Motor neuron (in vitro differentiated cells): ENCODE results near the gene COL4A6. TPM values are rescaled to one million over a fixed set of nuclear protein-coding genes. Genes with fewer than 3 reads are reported as not detected.

Source experiments
- ATAC-seq, 8 experiments: fragments of 200-7000 bp; cut with Tn5 transposase; replicated peaks in 6 of 8; 2 replicates each; pipeline ENCODE4 v1.8.0; 2021; ENCODE audit warnings: mild to moderate bottlenecking in 8 of 8, moderate library complexity in 8 of 8
- H3K27ac ChIP-seq, 2 donors: fragments of 250-450 bp; sonication (Bioruptor Pico); 2 replicates each; pipeline ENCODE4 v1.9.0; 2021; ENCODE audit warnings: antibody characterized with exemption in 2 of 2, mild to moderate bottlenecking in 2 of 2, moderate library complexity in 1 of 2
- H3K4me1 ChIP-seq, 2 donors: fragments of 250-450 bp; sonication (Bioruptor Pico); replicated peaks in 1 of 2; 2 replicates each; pipeline ENCODE4 v1.6.1; 2021; ENCODE audit warnings: antibody characterized with exemption in 2 of 2, mild to moderate bottlenecking in 2 of 2, moderate library complexity in 1 of 2
- H3K4me3 ChIP-seq, 5 donors: fragments of 250-450 bp; sonication (Bioruptor Pico); 2 replicates each; pipeline ENCODE4 v1.9.0; 2021; ENCODE audit warnings: antibody characterized with exemption in 5 of 5, mild to moderate bottlenecking in 5 of 5, moderate library complexity in 4 of 5
- WGBS, 10 experiments: fragments of 450-650 bp; shearing (Covaris generic); methylation state at CpG; one replicate each; pipeline ENCODE4 v1.0.0; 2022; 5-methylcytosine and 5-hydroxymethylcytosine counted together
- in situ Hi-C, 9 experiments: fragments of 400-800 bp; cut with MboI; loops; one replicate each; pipeline ENCODE4 v1.15.0; 2021; ENCODE audit warnings: low sequenced_read_pairs in 9 of 9, low pct_unique_long_range_greater_than_20kb in 2 of 9; ENCODE audit not compliant: unreplicated experiment in 9 of 9
- total RNA-seq, 8 experiments: library from RNA; unstranded; fragments of 300-600 nt; gene quantifications; 2 replicates each; pipeline versions ENCODE4 v1.2.3 to v1.2.4, GENCODE V29; 2022

Gene COL4A6
- total RNA-seq, 8 experiments from 2014 or later, result 0.76 to 16.2 (median 1.4) TPM

DNA sequence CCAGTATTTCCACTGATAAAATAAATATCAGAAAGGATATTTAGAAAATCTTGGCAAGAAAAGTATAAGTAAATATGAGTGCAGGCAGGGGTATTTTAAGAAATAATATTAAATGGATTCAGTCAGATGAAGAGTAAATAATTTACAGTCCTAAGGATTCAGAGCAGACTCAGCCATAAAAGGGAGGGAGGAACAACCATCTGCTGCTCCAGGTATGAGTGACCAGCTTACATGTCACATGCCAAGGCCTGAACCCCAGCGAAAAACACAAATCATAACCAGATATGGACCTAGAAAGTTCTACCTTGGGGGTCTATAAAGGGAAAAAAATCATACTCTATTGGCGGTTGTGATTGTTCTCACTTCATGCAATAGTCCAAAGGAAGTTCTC lies 166.8 kb downstream of the COL4A6 start:
- Histone ChIP-seq H3K4me3 (no peak overlapping the region), H3K27ac (no peak overlapping the region), H3K4me1 (no peaks in the 10 kb centered on the region)
- in situ Hi-C loops, result no loop called here
- WGBS, 10 experiments, result 0 to 100% (median 20%) methylated on average over 1 to 2 of the region's 2 CpGs; no CpG with 5 or more reads in 7 of the 10 experiments
- no peak for ATAC-seq

DNA sequence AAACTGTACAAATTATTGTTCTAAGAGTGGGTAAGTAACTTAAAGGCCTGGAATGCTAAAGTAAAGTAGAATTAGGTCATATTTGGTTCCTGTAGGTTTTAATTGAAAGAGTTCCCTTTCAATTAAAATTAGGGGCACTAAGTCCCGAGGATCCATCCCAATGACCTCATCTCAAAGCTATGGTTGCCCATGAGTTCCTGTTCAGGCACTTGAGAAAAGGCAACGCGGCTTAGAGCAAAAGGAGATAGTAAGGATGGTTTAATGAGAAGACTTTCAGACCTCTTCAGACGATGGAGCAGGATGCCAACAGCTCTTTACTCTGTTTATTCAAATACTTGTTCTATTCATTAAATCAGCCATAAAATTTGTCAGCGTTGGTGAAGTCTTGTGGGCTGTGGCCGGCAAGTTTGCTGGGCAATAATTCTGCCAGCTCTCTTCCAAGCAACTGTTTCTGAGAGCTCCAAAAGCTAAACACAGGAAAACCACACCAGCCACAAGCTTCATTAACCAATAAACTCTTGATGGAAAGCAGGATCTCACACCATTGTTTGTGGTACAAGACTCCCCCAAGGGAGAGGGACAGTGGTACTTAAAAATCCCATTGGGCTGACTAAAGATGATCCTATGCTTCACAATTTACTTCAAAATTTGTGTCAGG lies 167.4 kb downstream of the COL4A6 start:
- no peaks in the 10 kb centered on the region for H3K4me1 ChIP-seq
- no peak overlapping the region for H3K4me3 ChIP-seq
- H3K27ac ChIP-seq, result no peak overlapping the region
- in situ Hi-C loops, result no loop called here
- ATAC-seq, result no peak
- WGBS, 10 experiments, result 6 to 73% (median 59%) methylated on average over 2 to 5 of the region's 6 CpGs; no CpG with 5 or more reads in 5 of the 10 experiments

DNA sequence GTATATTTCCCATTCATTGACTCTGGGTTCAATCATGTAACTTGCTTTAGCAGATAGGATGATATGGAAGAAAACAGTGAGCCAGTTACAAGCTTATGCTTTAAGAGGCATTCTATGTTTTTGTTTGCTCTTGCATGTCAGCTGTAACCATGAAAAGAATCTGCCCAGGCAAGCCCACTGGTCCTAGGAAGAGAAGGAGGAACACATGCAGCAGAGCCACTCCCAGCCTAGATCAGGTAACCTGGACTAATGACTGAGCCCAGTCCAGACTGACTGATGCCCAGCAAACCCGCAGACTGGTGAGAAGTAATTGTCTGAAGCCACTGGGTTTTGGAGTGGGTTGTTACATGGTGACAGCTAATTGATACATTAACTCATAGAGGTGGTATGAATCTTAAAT lies 167.9 kb downstream of the COL4A6 start:
- WGBS, 10 experiments, result 40 to 80% (median 56%) methylated on average over 1 of the region's 1 CpG; no CpG with 5 or more reads in 7 of the 10 experiments
- no peak overlapping the region for H3K4me3 ChIP-seq
- H3K4me1 ChIP-seq, result no peaks in the 10 kb centered on the region
- peak in 1 of 8 experiments; percentile 52 for ATAC-seq
- no peak overlapping the region for H3K27ac ChIP-seq
- in situ Hi-C loops, result no loop called here

DNA sequence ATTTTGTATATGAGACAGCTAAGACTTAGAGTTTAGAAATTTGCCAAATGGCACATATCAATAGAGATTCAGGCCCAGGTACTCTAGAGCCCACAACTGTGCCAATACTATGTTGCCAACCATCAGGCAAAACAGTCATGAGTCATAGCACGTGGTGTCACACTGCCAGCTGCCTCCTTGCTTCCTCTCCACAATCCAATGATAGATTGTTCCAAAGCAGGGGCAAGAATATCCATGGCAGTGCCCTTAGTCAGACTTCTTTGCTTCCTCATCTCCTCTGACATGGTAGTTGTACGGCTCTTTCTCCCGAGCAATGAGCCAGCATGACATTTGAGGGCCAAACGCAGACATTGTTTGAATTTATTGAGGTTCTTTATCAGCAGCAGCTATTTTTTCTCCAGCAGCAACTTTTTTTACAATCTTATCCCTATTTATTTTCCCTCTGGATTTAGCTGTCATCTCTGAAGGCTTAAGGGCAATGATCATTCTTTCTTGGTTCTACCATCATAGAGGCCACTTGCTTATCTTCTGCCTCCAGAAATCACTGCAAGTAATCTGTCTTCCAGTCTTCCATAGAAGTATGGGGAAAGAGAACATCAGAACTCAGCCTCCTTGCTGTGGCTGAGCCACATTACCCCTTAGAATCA lies 169.7 kb downstream of the COL4A6 start:
- ATAC-seq, result no peak
- in situ Hi-C loops, result no loop called here
- WGBS, 10 experiments, result 31 to 100% (median 80%) methylated on average over 1 to 4 of the region's 4 CpGs; no CpG with 5 or more reads in 5 of the 10 experiments

DNA sequence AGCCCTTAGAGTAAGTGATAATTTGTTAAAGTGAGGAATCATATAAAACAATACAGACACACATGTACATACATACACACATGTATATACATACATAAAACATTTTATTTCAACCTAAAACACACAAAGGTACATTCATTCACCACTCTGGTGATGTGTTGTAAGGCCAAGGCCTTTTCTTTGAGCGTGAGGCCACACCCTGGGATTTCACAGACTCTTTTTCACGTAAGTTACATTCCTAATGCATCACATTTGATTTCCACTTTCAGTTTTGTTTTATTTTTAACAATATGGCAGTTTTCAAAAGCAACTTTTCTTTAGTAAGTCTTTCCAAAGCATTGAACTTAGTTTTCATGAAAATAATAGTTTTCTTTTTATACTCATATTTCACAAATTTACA lies 170.7 kb downstream of the COL4A6 start:
- H3K4me3 ChIP-seq, result no peak overlapping the region
- H3K4me1 ChIP-seq, result no peaks in the 10 kb centered on the region
- no peak overlapping the region for H3K27ac ChIP-seq
- WGBS, 10 experiments, result 0 to 83% (median 26%) methylated on average over 1 to 2 of the region's 2 CpGs; no CpG with 5 or more reads in 6 of the 10 experiments
- ATAC-seq, result peak in 2 of 8 experiments; percentile 31 to 66
- in situ Hi-C loops, result no loop called here

More for the DNA sequence above, 169.7 kb downstream of the COL4A6 start:
- Histone ChIP-seq H3K4me3 (no peak overlapping the region), H3K4me1 (no peaks in the 10 kb centered on the region), H3K27ac (no peak overlapping the region)

DNA sequence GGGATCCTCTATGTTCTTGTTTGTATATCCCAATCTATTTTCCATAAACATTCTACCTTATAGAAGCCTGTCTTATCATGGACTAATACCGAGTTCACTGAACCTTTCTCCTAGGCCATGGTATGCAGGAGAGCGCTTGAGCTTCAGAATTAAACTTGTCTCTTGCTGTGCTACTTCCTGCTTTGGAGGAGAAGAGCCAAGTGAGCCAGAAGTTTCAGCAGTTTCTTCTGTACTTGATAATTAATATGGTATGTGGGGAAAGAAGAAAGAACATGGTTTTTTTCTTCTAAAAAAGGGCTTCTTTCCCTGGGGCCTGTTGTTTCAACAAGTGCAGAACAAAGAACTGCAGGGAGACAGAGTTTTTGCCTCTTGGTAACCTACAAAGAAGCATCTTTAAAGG lies 173.8 kb downstream of the COL4A6 start:
- Histone ChIP-seq H3K27ac (no peak overlapping the region), H3K4me3 (no peak overlapping the region), H3K4me1 (no peaks in the 10 kb centered on the region)
- ATAC-seq, result no peak
- WGBS, 10 experiments, result 25 to 100% (median 63%) methylated on average over 1 to 2 of the region's 2 CpGs; no CpG with 5 or more reads in 6 of the 10 experiments
- in situ Hi-C loops, result no loop called here

DNA sequence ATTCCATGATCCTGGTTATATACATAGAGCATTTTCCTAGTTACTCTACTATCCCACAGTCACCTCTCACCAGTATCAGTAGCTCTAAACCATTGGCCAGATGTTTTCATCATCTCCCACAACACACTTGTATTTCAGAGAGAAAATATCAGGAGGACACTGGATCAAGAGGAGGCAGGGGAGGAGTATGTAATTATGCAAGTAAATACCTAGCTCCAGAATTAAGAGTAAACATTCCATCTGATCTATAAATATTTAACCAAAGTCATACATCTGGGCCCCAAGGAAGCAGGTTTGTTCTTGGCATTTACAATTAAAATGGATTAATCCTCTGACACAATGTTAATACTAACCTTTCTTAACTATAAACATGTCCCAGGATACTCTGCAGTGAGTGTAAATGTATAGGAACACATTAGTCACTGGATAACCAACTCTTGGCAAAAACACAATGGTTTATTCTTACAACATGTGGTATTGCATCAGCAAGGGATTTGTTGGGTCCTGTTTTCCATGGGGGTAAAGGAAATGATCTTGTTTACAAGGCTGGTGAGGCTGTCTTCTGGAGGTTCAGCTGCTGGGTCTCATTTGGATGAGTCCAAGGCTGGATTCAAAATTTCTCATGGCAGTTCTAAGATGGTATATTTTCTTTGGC lies 176.5 kb downstream of the COL4A6 start:
- in situ Hi-C loops, result no loop called here
- peak in 2 of 8 experiments; percentile 60 to 72 for ATAC-seq
- Histone ChIP-seq H3K4me1 (no peaks in the 10 kb centered on the region), H3K4me3 (no peak overlapping the region), H3K27ac (no peak overlapping the region)

DNA sequence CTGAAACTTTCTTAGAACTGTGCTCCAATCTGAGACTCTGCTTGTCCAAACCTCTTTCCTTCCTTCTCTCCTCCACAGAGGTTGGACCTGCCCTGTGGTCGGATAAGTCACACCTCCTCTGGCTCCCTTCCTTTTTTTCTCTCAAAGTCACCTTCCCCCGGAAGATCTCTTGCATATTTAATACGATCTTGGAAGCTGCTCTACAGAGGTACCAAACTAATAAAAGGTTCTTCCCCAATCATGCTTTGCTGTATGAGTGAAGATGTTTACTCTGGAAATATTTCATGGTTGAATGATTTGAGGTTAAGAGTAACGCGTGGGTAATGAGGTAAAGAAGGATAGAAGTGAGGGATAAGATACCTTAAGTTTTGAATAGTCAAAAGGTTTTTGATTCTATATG lies 180.7 kb downstream of the COL4A6 start:
- WGBS, 10 experiments, result 0 to 100% (median 42%) methylated on average over 1 to 3 of the region's 5 CpGs; no CpG with 5 or more reads in 5 of the 10 experiments
- in situ Hi-C loops, result no loop called here
- no peak overlapping the region for H3K27ac ChIP-seq
- ATAC-seq, result no peak
- no peak overlapping the region for H3K4me3 ChIP-seq
- H3K4me1 ChIP-seq, result no peaks in the 10 kb centered on the region

DNA sequence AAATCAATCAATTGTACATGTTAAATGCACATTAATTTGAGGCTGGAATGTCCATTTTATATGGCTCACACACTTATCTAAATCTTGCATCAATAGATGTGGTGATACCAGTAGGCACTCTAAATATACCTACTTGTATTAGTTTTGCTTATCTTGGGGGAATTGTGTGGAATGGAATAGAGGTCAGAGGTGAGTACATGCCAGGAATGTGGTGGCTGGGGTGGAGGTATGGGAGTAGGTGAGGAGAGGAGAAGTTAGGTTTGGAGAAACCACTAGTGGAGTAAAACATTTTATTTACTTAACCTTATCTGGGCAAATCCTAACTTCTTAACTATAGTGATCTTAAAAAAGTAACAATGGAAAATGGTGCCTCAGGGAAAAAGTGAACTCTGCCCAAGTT lies 183.6 kb downstream of the COL4A6 start:
- no peak for ATAC-seq
- Histone ChIP-seq H3K4me1 (no peaks in the 10 kb centered on the region), H3K4me3 (no peak overlapping the region), H3K27ac (no peak overlapping the region)
- in situ Hi-C loops, result no loop called here

DNA sequence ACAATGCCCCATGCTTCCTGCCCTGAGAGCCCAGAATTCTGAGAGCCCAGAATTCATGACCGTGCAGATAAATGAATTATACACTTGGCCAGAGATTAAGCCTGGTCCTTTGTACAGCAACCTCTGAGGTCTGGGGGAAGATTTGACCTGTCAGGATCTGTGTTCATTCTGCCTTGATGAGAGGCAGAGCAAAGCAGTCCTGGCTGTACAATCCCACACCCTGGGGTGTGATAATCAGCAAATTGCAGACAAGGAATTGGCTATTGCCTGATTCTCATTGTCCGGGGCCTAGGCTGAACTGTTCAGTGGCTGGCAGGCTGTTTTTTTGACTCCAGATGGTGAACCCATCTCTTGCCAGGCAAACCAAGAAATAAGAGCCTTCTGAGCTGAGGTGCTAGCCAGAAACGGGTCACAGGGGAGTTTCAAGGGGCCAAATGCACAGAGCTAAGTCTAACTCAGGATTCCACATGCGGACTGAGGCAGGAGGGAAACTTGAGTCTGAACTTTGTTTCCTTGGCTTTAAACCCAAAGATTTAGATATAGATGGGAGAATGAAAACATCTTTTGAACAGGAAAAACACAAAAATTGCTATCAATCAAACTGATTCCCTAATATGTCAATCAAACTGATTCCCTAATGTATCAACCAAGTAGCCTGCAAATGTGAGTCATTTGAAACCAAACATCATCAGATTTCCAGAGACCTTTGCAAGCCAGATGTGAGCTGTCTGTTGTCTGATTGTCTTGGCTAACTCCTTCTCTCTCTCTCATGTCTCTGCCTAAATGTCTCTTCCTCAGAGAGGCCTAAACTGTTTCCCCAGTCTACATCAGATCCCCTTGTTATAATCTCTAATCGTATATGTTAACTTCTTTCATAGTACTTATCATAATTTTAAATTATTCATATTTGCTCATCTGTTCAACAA lies 187.3 kb downstream of the COL4A6 start:
- in situ Hi-C loops, result no loop called here
- no peak overlapping the region for H3K4me3 ChIP-seq
- no peaks in the 10 kb centered on the region for H3K4me1 ChIP-seq
- no peak overlapping the region for H3K27ac ChIP-seq
- peak in 1 of 8 experiments; percentile 31 for ATAC-seq
- 0 to 86% (median 29%) methylated on average over 1 to 3 of the region's 5 CpGs; no CpG with 5 or more reads in 6 of the 10 experiments for WGBS, 10 experiments

DNA sequence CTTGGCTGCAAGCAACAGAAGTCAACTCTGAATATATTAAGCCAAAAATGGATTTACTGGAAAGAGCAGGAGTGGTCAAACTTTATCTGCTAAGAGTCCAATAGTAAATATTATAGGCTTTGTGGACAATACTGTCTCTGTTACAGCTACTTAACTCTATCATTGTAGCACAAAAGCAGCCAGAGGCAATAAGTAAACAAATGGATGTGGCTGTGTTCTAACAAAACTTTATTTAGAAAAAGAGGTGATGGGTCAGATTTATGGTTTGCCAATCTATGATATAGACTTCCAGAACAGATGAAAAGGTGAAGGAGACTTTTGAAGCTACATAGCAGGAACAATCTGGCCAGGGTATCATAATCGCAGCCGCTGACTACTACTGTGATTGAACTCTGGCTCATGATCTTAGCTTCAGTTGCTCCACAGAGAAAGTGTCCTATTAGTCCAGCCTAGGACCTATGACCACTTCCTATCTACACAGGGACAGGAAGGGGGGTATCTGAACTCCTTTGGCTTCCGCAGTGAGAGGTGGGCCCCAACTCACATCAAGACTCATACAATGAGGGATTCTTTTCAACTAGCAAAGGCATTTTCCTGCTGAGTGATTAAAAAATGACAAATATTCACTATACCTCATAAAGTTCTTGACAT lies 191.8 kb downstream of the COL4A6 start:
- Histone ChIP-seq H3K27ac (no peak overlapping the region), H3K4me1 (no peaks in the 10 kb centered on the region), H3K4me3 (no peak overlapping the region)
- WGBS, 10 experiments, result 63 to 100% (median 81%) methylated on average over 1 to 3 of the region's 3 CpGs; no CpG with 5 or more reads in 6 of the 10 experiments
- ATAC-seq, result no peak
- in situ Hi-C loops, result no loop called here

DNA sequence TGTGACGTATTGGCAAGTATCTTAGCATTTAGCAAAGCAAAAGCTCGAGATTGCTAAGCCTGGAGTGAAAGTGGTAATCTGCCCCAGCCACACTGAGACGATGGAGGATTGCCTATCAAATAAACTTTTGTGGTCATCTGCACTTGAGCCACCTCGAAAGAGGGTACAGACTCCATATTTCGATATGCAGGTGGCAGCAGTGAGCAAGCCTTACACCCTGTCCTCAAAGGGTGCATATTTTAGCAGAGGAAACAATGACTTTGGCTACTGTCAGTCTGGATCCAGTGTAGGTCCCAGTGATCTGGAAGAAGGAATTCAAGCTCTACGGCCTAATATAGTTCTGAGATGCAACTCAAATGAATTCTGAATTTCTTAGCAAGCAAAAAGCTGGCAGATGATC lies 192.8 kb downstream of the COL4A6 start:
- ATAC-seq, result no peak
- WGBS, 10 experiments, result 0% methylated on average over 1 of the region's 6 CpGs; no CpG with 5 or more reads in 9 of the 10 experiments
- no peak overlapping the region for H3K4me3 ChIP-seq
- no peak overlapping the region for H3K27ac ChIP-seq
- H3K4me1 ChIP-seq, result no peaks in the 10 kb centered on the region
- in situ Hi-C loops, result no loop called here
